HuH-7 (cell line): Measurements from ENCODE around the gene ATE1.

Source experiments
- DNase-seq: peaks from one replicate; pipeline ENCODE4 v3.0.0; 2011; ENCODE audit warnings: low spot score

ATE1 gene

GRCh38 chr10:121873236-121873635 lies 54.6 kb downstream of the ATE1 start:
- DNase-seq = no peak

GRCh38 chr10:121870413-121870812 lies 57.4 kb downstream of the ATE1 start:
- DNase-seq = no peak

GRCh38 chr10:121865554-121865953 lies 62.3 kb downstream of the ATE1 start:
- DNase-seq = no peak

- no peak for DNase-seq
Observed at GRCh38 chr10:121864653-121865052, 63.2 kb downstream of the ATE1 start.

GRCh38 chr10:121864168-121864567 lies 63.7 kb downstream of the ATE1 start:
- no peak for DNase-seq

- no peak for DNase-seq
Observed at GRCh38 chr10:121862649-121863048, 65.2 kb downstream of the ATE1 start.

- DNase-seq = no peak
Observed at GRCh38 chr10:121862042-121862441, 65.8 kb downstream of the ATE1 start.

GRCh38 chr10:121860810-121861209 lies 67.0 kb downstream of the ATE1 start:
- no peak for DNase-seq

- DNase-seq = no peak
Observed at GRCh38 chr10:121854809-121855445, 72.9 kb downstream of the ATE1 start.

- DNase-seq = no peak
Observed at GRCh38 chr10:121853950-121854349, 73.9 kb downstream of the ATE1 start.

GRCh38 chr10:121851786-121852185 lies 76.0 kb downstream of the ATE1 start:
- DNase-seq = no peak

- DNase-seq = no peak
Observed at GRCh38 chr10:121848082-121848481, 79.7 kb downstream of the ATE1 start.

GRCh38 chr10:121846555-121846954 lies 81.3 kb downstream of the ATE1 start:
- DNase-seq = no peak

GRCh38 chr10:121845044-121845784 lies 82.6 kb downstream of the ATE1 start:
- no peak for DNase-seq

GRCh38 chr10:121844537-121844936 lies 83.3 kb downstream of the ATE1 start:
- DNase-seq = no peak

- DNase-seq = no peak
Observed at GRCh38 chr10:121843379-121843778, 84.5 kb downstream of the ATE1 start.

- no peak for DNase-seq
Observed at GRCh38 chr10:121841862-121842261, 86.0 kb downstream of the ATE1 start.

- DNase-seq = no peak
Observed at GRCh38 chr10:121838931-121839330, 88.9 kb downstream of the ATE1 start.

- DNase-seq = no peak
Observed at GRCh38 chr10:121838149-121838548, 89.7 kb downstream of the ATE1 start.

- DNase-seq = no peak
Observed at GRCh38 chr10:121836171-121836570, 91.7 kb downstream of the ATE1 start.

GRCh38 chr10:121835376-121835775 lies 92.5 kb downstream of the ATE1 start:
- no peak for DNase-seq

GRCh38 chr10:121834757-121835156 lies 93.1 kb downstream of the ATE1 start:
- no peak for DNase-seq

GRCh38 chr10:121833387-121833786 lies 94.4 kb downstream of the ATE1 start:
- DNase-seq = no peak

- no peak for DNase-seq
Observed at GRCh38 chr10:121832647-121833046, 95.2 kb downstream of the ATE1 start.
